Neural progenitor cell (in vitro differentiated cells): ENCODE results near the gene SPON1. TPM values are rescaled to one million over a fixed set of nuclear protein-coding genes. Genes with fewer than 3 reads are reported as not detected.

Experiments used
- DNase-seq: peaks from one replicate; pipeline ENCODE4 v3.0.0-alpha.2; 2016; ENCODE audit warnings: low spot score
- H2AFZ ChIP-seq: fragments of 200-600 bp; sonication (generic); replicated peaks from 2 replicates; pipeline ENCODE4 v1.6.1; 2016; ENCODE audit warnings: antibody characterized with exemption
- H3F3A ChIP-seq: fragments of 200-600 bp; sonication (generic); 2 replicates; pipeline ENCODE4 v1.6.1; 2016; ENCODE audit warnings: antibody characterized with exemption, low read depth
- H3K27ac ChIP-seq: fragments of 200-600 bp; sonication (generic); 2 replicates; pipeline ENCODE4 v1.5.1; 2016; ENCODE audit warnings: mild to moderate bottlenecking
- H3K27me3 ChIP-seq: fragments of 200-600 bp; sonication (generic); 2 replicates; pipeline ENCODE4 v1.6.1; 2016; ENCODE audit warnings: mild to moderate bottlenecking, moderate library complexity
- H3K36me3 ChIP-seq: fragments of 200-600 bp; sonication (generic); 2 replicates; pipeline ENCODE4 v1.5.1; 2016
- H3K4me1 ChIP-seq: fragments of 200-600 bp; sonication (generic); 2 replicates; pipeline ENCODE4 v1.6.1; 2016; ENCODE audit warnings: mixed run types
- H3K4me2 ChIP-seq: fragments of 200-600 bp; sonication (generic); 2 replicates; pipeline ENCODE4 v1.6.1; 2016
- H3K4me3 ChIP-seq: fragments of 200-600 bp; sonication (generic); 2 replicates; pipeline ENCODE4 v1.5.1; 2016
- H3K79me2 ChIP-seq: fragments of 200-600 bp; sonication (generic); 2 replicates; pipeline ENCODE4 v1.6.1; 2016; ENCODE audit warnings: low read depth
- H3K9ac ChIP-seq: fragments of 200-600 bp; sonication (generic); 2 replicates; pipeline ENCODE4 v1.6.1; 2016
- H3K9me3 ChIP-seq: fragments of 200-600 bp; sonication (generic); 2 replicates; pipeline ENCODE4 v1.5.1; 2016; ENCODE audit warnings: low read depth
- H4K20me1 ChIP-seq: fragments of 200-600 bp; sonication (generic); 2 replicates; pipeline ENCODE4 v1.6.1; 2016; ENCODE audit warnings: low read depth
- H3K27ac Mint-ChIP-seq: 3 replicates; pipeline ENCODE4 v1.8.0; 2021; ENCODE audit warnings: mixed read lengths
- H3K27me3 Mint-ChIP-seq: 2 replicates; pipeline ENCODE4 v1.8.0; 2022; ENCODE audit warnings: low read depth, mild to moderate bottlenecking, inconsistent platforms, moderate library complexity, mixed read lengths; ENCODE audit not compliant: insufficient read depth
- H3K36me3 Mint-ChIP-seq: 3 replicates; pipeline ENCODE4 v1.8.0; 2021; ENCODE audit warnings: mixed read lengths
- H3K4me1 Mint-ChIP-seq: 3 replicates; pipeline ENCODE4 v1.8.0; 2021; ENCODE audit warnings: mixed read lengths
- H3K4me3 Mint-ChIP-seq: 3 replicates; pipeline ENCODE4 v1.8.0; 2021; ENCODE audit warnings: mild to moderate bottlenecking, moderate library complexity, mixed read lengths
- H3K9me3 Mint-ChIP-seq: 3 replicates; pipeline ENCODE4 v1.8.0; 2020; ENCODE audit warnings: mixed read lengths
- CTCF ChIP-seq: fragments of 200-600 bp; sonication (generic); IDR thresholded peaks from 2 replicates; pipeline ENCODE4 v1.5.1; 2017; ENCODE audit warnings: antibody characterized with exemption, mild to moderate bottlenecking
- EZH2 ChIP-seq: fragments of 200-600 bp; sonication (generic); IDR thresholded peaks from 2 replicates; pipeline ENCODE4 v1.6.1; 2017; ENCODE audit warnings: antibody characterized with exemption, mild to moderate bottlenecking, moderate library complexity
- EZH2phosphoT487 ChIP-seq: fragments of 200-600 bp; sonication (generic); IDR thresholded peaks from 2 replicates; pipeline ENCODE4 v1.6.1; 2017; ENCODE audit warnings: antibody characterized with exemption
- total RNA-seq: library from RNA; depleted of rRNA; stranded (reverse); fragments of >200 nt; gene quantifications from 2 replicates; pipeline ENCODE4 v1.2.3, GENCODE V29; 2015; ENCODE audit warnings: low replicate concordance

SPON1 gene
- total RNA-seq, 1 donor from 2014 or later: 35.4 TPM

DNA sequence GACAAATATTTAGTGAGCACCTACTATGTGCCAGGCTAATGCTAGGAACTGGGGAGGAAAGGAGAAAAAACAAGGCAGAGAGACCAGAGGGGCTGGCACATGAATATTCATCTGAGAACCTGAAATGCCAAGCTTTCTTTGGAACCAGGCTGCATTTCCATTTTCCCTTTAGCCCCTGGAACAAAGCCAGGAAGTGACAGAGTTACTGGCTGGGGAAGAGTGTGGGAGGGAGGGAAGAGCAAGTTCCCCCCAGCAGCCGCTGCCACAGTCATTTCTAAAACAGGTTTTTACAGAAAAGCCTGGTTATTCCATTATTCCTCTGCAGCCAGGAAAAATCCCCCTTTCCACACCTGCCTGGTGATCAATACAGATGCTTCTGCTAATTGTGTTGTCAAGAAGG lies 97.0 kb downstream of the SPON1 start:
- TF ChIP-seq CTCF (no peak), EZH2 (no peak), EZH2phosphoT487 (no peak)
- H3K27me3 Mint-ChIP-seq: peaks cover 5% of the 10 kb centered on the region

DNA sequence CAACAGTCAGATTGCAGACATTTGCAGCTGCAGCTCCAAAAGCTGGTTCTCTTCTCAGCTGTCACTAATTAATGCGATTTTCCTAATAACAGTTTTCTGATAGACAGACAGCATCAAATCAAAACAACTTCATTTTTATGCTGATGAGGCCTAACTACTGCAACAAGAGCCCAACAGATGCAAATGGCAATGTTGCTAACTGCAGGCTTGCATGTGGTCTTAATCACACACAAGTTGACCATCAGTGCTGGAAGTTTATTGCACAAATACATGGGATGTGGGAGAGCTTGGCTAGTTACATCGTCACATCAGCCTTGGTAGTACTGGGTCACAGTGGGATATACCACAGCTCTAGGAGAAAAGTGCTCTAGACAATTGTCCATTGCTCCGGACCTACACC lies 99.2 kb downstream of the SPON1 start:
- Histone ChIP-seq H3K4me2 (no peak overlapping the region), H3K79me2 (no peaks in the 10 kb centered on the region), H3K4me1 (peaks cover 7% of the 10 kb centered on the region), H3K27me3 (no peaks in the 10 kb centered on the region), H3K27ac (no peak overlapping the region), H3K4me3 (no peak overlapping the region), H3K9me3 (no peaks in the 10 kb centered on the region), H4K20me1 (no peaks in the 10 kb centered on the region), H3K36me3 (no peaks in the 10 kb centered on the region), H2AFZ (no peak overlapping the region), H3K9ac (no peak overlapping the region), H3F3A (no peaks in the 10 kb centered on the region)
- no peak overlapping the region for H3K27ac Mint-ChIP-seq
- H3K27me3 Mint-ChIP-seq: peaks cover 3% of the 10 kb centered on the region
- H3K4me1 Mint-ChIP-seq: no peaks in the 10 kb centered on the region
- no peaks in the 10 kb centered on the region for H3K9me3 Mint-ChIP-seq
- no peak for DNase-seq
- no peak for TF ChIP-seq EZH2phosphoT487
- TF ChIP-seq EZH2: no peak
- no peak for TF ChIP-seq CTCF
- H3K4me3 Mint-ChIP-seq: no peak overlapping the region
- H3K36me3 Mint-ChIP-seq: no peaks in the 10 kb centered on the region

More for the DNA sequence above, 97.0 kb downstream of the SPON1 start:
- Histone ChIP-seq H3K27me3 (no peaks in the 10 kb centered on the region), H4K20me1 (no peaks in the 10 kb centered on the region), H3K9me3 (no peaks in the 10 kb centered on the region), H3K27ac (no peak overlapping the region), H3K4me2 (no peak overlapping the region), H3K4me1 (peaks cover 7% of the 10 kb centered on the region), H3K79me2 (no peaks in the 10 kb centered on the region), H3F3A (no peaks in the 10 kb centered on the region), H3K36me3 (no peaks in the 10 kb centered on the region), H3K9ac (no peak overlapping the region), H2AFZ (no peak overlapping the region), H3K4me3 (no peak overlapping the region)
- no peak for DNase-seq
- Mint-ChIP-seq H3K36me3 (no peaks in the 10 kb centered on the region), H3K27ac (no peak overlapping the region), H3K4me1 (no peaks in the 10 kb centered on the region), H3K4me3 (no peak overlapping the region), H3K9me3 (no peaks in the 10 kb centered on the region)

GRCh38 chr11:14065141-14065540 lies 102.6 kb downstream of the SPON1 start:
- Mint-ChIP-seq H3K9me3 (no peaks in the 10 kb centered on the region), H3K27ac (no peak overlapping the region), H3K4me3 (no peak overlapping the region), H3K4me1 (no peaks in the 10 kb centered on the region), H3K27me3 (peaks cover 3% of the 10 kb centered on the region), H3K36me3 (no peaks in the 10 kb centered on the region)
- H3K4me2 ChIP-seq: no peak overlapping the region
- no peak for TF ChIP-seq EZH2
- TF ChIP-seq CTCF: no peak
- no peak for TF ChIP-seq EZH2phosphoT487
- no peaks in the 10 kb centered on the region for H3K79me2 ChIP-seq
- H3K9ac ChIP-seq: no peak overlapping the region
- DNase-seq: no peak
- H3K27ac ChIP-seq: no peak overlapping the region
- no peak overlapping the region for H3K4me3 ChIP-seq
- no peaks in the 10 kb centered on the region for H3K27me3 ChIP-seq
- H3K4me1 ChIP-seq: peaks cover 7% of the 10 kb centered on the region
- H4K20me1 ChIP-seq: no peaks in the 10 kb centered on the region
- no peaks in the 10 kb centered on the region for H3K9me3 ChIP-seq
- no peaks in the 10 kb centered on the region for H3F3A ChIP-seq
- no peak overlapping the region for H2AFZ ChIP-seq
- no peaks in the 10 kb centered on the region for H3K36me3 ChIP-seq
